MM.1S (cell line): ENCODE data around the gene FAM114A1.

Source experiments
- DNase-seq: peaks from one replicate; pipeline ENCODE4 v3.0.0-alpha.2; 2015
- H2AFZ ChIP-seq: fragments of 300-600 bp; sonication (generic); 2 replicates; pipeline ENCODE4 v1.6.0; 2016; ENCODE audit warnings: antibody characterized with exemption, low read length
- H3F3A ChIP-seq: fragments of 300-600 bp; sonication (generic); 2 replicates; pipeline ENCODE4 v1.6.1; 2016; ENCODE audit warnings: mild to moderate bottlenecking, antibody characterized with exemption, low read length, moderate library complexity, mixed read lengths; ENCODE audit not compliant: insufficient read depth
- H3K27ac ChIP-seq: fragments of 300-600 bp; sonication (generic); 2 replicates; pipeline ENCODE4 v1.5.1; 2016; ENCODE audit warnings: mild to moderate bottlenecking, low read length
- H3K27me3 ChIP-seq: fragments of 300-600 bp; sonication (generic); replicated peaks from 2 replicates; pipeline ENCODE4 v1.6.0; 2016; ENCODE audit warnings: low read length; ENCODE audit not compliant: insufficient read depth
- H3K36me3 ChIP-seq: fragments of 300-600 bp; sonication (generic); replicated peaks from 2 replicates; pipeline ENCODE4 v1.6.1; 2016; ENCODE audit warnings: mild to moderate bottlenecking, low read length, mixed read lengths; ENCODE audit not compliant: insufficient read depth
- H3K4me1 ChIP-seq: fragments of 300-600 bp; sonication (generic); 2 replicates; pipeline ENCODE4 v1.6.1; 2016; ENCODE audit warnings: low read length, mixed read lengths
- H3K4me2 ChIP-seq: fragments of 300-600 bp; sonication (generic); 2 replicates; pipeline ENCODE4 v1.6.0; 2016; ENCODE audit warnings: low read depth, low read length
- H3K4me3 ChIP-seq: fragments of 300-600 bp; sonication (generic); 2 replicates; pipeline ENCODE4 v1.5.1; 2016; ENCODE audit warnings: low read length, mixed read lengths
- H3K79me2 ChIP-seq: fragments of 300-600 bp; sonication (generic); 2 replicates; pipeline ENCODE4 v1.6.1; 2016; ENCODE audit warnings: mixed run types, low read length, mixed read lengths
- H3K9ac ChIP-seq: fragments of 300-600 bp; sonication (generic); 2 replicates; pipeline ENCODE4 v1.6.1; 2016; ENCODE audit warnings: low read length, mixed read lengths
- H3K9me2 ChIP-seq: fragments of 300-600 bp; sonication (generic); replicated peaks from 2 replicates; pipeline ENCODE4 v1.6.1; 2016; ENCODE audit warnings: mild to moderate bottlenecking, low read length, mixed read lengths; ENCODE audit not compliant: insufficient read depth
- H3K9me3 ChIP-seq: fragments of 300-600 bp; sonication (generic); replicated peaks from 2 replicates; pipeline ENCODE4 v1.6.1; 2016; ENCODE audit warnings: mild to moderate bottlenecking, low read length, mixed read lengths; ENCODE audit not compliant: insufficient read depth
- H4K20me1 ChIP-seq: fragments of 300-600 bp; sonication (generic); 2 replicates; pipeline ENCODE4 v1.6.1; 2016; ENCODE audit warnings: mild to moderate bottlenecking, low read length, moderate library complexity, mixed read lengths; ENCODE audit not compliant: insufficient read depth
- CTCF ChIP-seq: fragments of 300-600 bp; sonication (generic); IDR thresholded peaks from 2 replicates; pipeline ENCODE4 v1.5.1; 2016; ENCODE audit warnings: antibody characterized with exemption, low read length, mixed read lengths
- EZH2 ChIP-seq: fragments of 300-600 bp; sonication (generic); optimal IDR thresholded peaks from 2 replicates; pipeline ENCODE3; 2017; ENCODE audit warnings: low read depth, mild to moderate bottlenecking, antibody characterized with exemption, low read length, mixed read lengths
- EZH2phosphoT487 ChIP-seq: fragments of 300-600 bp; sonication (generic); IDR thresholded peaks from 2 replicates; pipeline ENCODE4 v1.6.1; 2018; ENCODE audit warnings: antibody characterized with exemption, low read length

Gene FAM114A1

GRCh38 chr4:38867478-38868058 is at the start of gene FAM114A1:
TSS of gene FAM114A1 (plus strand) at chr4:38867806. CDS start at chr4:38878079, 10,273 bp downstream.
- no peaks in the 10 kb centered on the region for H4K20me1 ChIP-seq
- H3K79me2 ChIP-seq = no peaks in the 10 kb centered on the region
- peak within 1 kb of the TSS; percentile 80 for H3K4me3 ChIP-seq
- H3K27me3 ChIP-seq = no peaks in the 10 kb centered on the region
- peak within 1 kb of the TSS; percentile 75 for H3K9ac ChIP-seq
- no peaks in the 10 kb centered on the region for H3K36me3 ChIP-seq
- no peak within 1 kb of the TSS for H3K27ac ChIP-seq
- peak; percentile 73 for DNase-seq
- TF ChIP-seq EZH2 (no peak), CTCF (no peak), EZH2phosphoT487 (no peak)
- H3F3A ChIP-seq = no peaks in the 10 kb centered on the region
- no peaks in the 10 kb centered on the region for H3K9me3 ChIP-seq
- H2AFZ ChIP-seq = peak within 1 kb of the TSS; percentile 89
- H3K4me1 ChIP-seq = peaks cover 4% of the 10 kb centered on the region
- peak within 1 kb of the TSS; percentile 98 for H3K4me2 ChIP-seq
- no peaks in the 10 kb centered on the region for H3K9me2 ChIP-seq

GRCh38 chr4:38818441-38818976 is 49.1 kb upstream of the FAM114A1 start:
- TF ChIP-seq CTCF (no peak), EZH2 (no peak), EZH2phosphoT487 (no peak)
- no peaks in the 10 kb centered on the region for H3K9me2 ChIP-seq
- no peaks in the 10 kb centered on the region for H3K79me2 ChIP-seq
- no peaks in the 10 kb centered on the region for H3K36me3 ChIP-seq
- no peak for DNase-seq
- no peaks in the 10 kb centered on the region for H4K20me1 ChIP-seq
- no peak overlapping the region for H3K4me3 ChIP-seq
- no peaks in the 10 kb centered on the region for H3K27me3 ChIP-seq
- no peak overlapping the region for H3K4me2 ChIP-seq
- no peak overlapping the region for H3K9ac ChIP-seq
- H3F3A ChIP-seq = no peaks in the 10 kb centered on the region
- H3K9me3 ChIP-seq = no peaks in the 10 kb centered on the region
- no peak overlapping the region for H3K27ac ChIP-seq
- no peak overlapping the region for H2AFZ ChIP-seq
- peaks cover 12% of the 10 kb centered on the region for H3K4me1 ChIP-seq

DNA sequence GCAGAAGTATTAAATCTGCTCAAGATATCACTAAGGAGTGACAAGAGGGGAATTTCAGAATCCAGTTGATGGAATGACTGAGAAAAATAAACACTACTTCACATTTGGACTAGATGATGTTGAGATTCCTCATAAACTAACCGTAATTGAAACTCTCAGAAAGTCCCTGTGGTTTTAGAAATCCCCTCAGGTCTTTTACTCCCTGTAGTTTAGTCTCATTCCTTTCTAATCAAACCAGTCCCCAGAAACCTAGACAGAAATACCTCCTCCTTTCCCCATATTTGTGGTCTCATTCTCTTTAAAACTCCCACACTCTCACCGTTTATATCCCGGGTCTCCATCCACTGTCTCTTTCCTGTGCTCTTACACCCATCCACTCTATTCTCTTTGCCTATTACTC is 48.0 kb upstream of the FAM114A1 start:
- Histone ChIP-seq H3K9ac (no peak overlapping the region), H3K79me2 (no peaks in the 10 kb centered on the region), H2AFZ (no peak overlapping the region), H3K27me3 (no peaks in the 10 kb centered on the region), H3K9me2 (no peaks in the 10 kb centered on the region), H3K9me3 (no peaks in the 10 kb centered on the region), H3K4me2 (no peak overlapping the region), H3K36me3 (no peaks in the 10 kb centered on the region), H3K4me3 (no peak overlapping the region), H3F3A (no peaks in the 10 kb centered on the region), H4K20me1 (no peaks in the 10 kb centered on the region), H3K27ac (no peak overlapping the region), H3K4me1 (peaks cover 12% of the 10 kb centered on the region)
- DNase-seq = no peak
- TF ChIP-seq EZH2phosphoT487 (no peak), EZH2 (no peak), CTCF (no peak)
